Right lobe of liver (tissue), 6 donors: ENCODE measurements around the gene SUCLG2. TPM values are rescaled to one million over a fixed set of nuclear protein-coding genes. Genes with fewer than 3 reads are reported as not detected.
A peak's percentile ranks its signal among the peaks of the same experiment; 100 is the strongest.

Experiments
- ATAC-seq, 4 donors: fragments of 200-7000 bp; cut with Tn5 transposase; one replicate each; pipeline ENCODE4 v1.9.1; 2020; ENCODE audit warnings: mild to moderate bottlenecking in 4 of 4, moderate library complexity in 4 of 4
- DNase-seq, 3 donors: peaks; one replicate each; pipeline ENCODE4 v3.0.0-alpha.2; 2020
- H3K27ac ChIP-seq, 3 donors: fragments of 200-600 bp; one replicate each; pipeline ENCODE4 v1.8.0; 2022
- H3K27me3 ChIP-seq, 2 donors: fragments of 200-600 bp; one replicate each; pipeline ENCODE4 v1.8.0; 2022
- H3K36me3 ChIP-seq, 4 donors: fragments of 200-600 bp; sonication (generic) in 1 of 4; one replicate each; pipeline versions ENCODE4 v1.5.1 to v1.8.0; 2017 to 2022; ENCODE audit warnings: control low read depth in 1 of 4
- H3K4me1 ChIP-seq, 4 donors: fragments of 200-600 bp; sonication (generic) in 1 of 4; one replicate each; pipeline versions ENCODE4 v1.5.1 to v1.8.0; 2017 to 2022; ENCODE audit warnings: control low read depth in 1 of 4
- H3K4me3 ChIP-seq, 3 donors: fragments of 200-600 bp; one replicate each; pipeline ENCODE4 v1.8.0; 2022
- H3K9me3 ChIP-seq, 4 donors: fragments of 200-600 bp; sonication (generic) in 1 of 4; one replicate each; pipeline versions ENCODE4 v1.5.1 to v1.8.0; 2017 to 2022; ENCODE audit warnings: control low read depth in 1 of 4
- CTCF ChIP-seq, 4 donors: fragments of 200-600 bp in 3 of 4; fragments of 450-650 bp in 1 of 4; IDR thresholded peaks; one replicate each; pipeline versions ENCODE4 v1.5.1 to v1.8.0; 2016 to 2022; ENCODE audit warnings: antibody characterized with exemption in 4 of 4, mild to moderate bottlenecking in 2 of 4
- POLR2A ChIP-seq: fragments of 450-650 bp; IDR thresholded peaks from one replicate; pipeline ENCODE4 v1.6.1; 2017; ENCODE audit warnings: antibody characterized with exemption, mild to moderate bottlenecking
- WGBS: methylation state at CpG from one replicate; pipeline ENCODE4 v1.1.6; 2018; ENCODE audit warnings: low coverage, low lambda C conversion rate; ENCODE audit not compliant: insufficient coverage; ENCODE audit errors: missing lambda C conversion rate; 5-methylcytosine and 5-hydroxymethylcytosine counted together
- intact Hi-C, 2 donors: fragments of 100-400 bp; cut with DNase I; formaldehyde crosslinking; loops; one replicate each; pipeline versions ENCODE4 v1.11.2 to v1.14.1; 2022
- total RNA-seq, 6 experiments: library from RNA; depleted of rRNA in 2 of 6; stranded (reverse); fragments of >200 nt in 2 of 6; fragmentation: NEBNext Ultra II Directional in 3 of 6; extraction: Animal tissue kit (Norgen Biotek cat#: 25700) in 3 of 6; gene quantifications; one replicate each; pipeline versions ENCODE4 v1.1.0 to v1.2.4, GENCODE V29; 2016 to 2023
- donor health status: DM: no; HTN: yes; CAD: no.
- donor health status: DM: no; HTN: no; CAD: no.
- donor health status: DM: no; HTN: no; CAD: no.
- donor health status: DM: no; HTN: yes; CAD: no.
- donor health status: DM: no; HTN: yes; CAD: no.

Gene SUCLG2
- total RNA-seq, 6 experiments from 2014 or later = 138 to 167 (median 158) TPM

- WGBS = 92% methylated on average over 1 of the region's 1 CpG
- ATAC-seq = no peak
- TF ChIP-seq POLR2A = no peak
- TF ChIP-seq CTCF (IDR thresholded peaks at IDR 0.05) = no peak
These were observed 124.5 kb downstream of the SUCLG2 start for GRCh38 chr3:67529915-67530314.

DNA sequence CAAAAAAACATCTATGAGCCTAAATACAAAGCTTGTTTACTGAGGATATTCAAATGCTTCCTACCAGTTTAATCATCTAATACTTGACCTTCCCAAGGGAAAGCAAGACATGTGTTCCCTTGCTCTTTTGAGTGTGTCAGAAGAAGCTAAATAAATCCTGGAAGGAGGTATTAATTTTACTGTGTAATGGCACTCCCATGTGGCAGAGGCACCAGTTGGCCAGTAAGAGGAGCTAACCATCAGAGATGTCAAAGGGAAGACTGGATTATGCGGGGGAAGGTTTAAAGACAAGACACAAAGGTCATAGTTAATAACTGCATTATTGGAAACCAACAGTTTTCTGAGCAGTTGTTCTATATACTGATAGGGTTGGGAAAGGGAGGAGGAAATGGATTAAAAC, 125.1 kb downstream of the SUCLG2 start:
- WGBS = 43% methylated on average over 1 of the region's 1 CpG
- Histone ChIP-seq H3K4me1 (peaks cover 0 to 28% (median 6%) of the 10 kb centered on the region in 4 donors), H3K36me3 (no peaks in the 10 kb centered on the region), H3K9me3 (no peaks in the 10 kb centered on the region), H3K27me3 (no peaks in the 10 kb centered on the region), H3K4me3 (no peak overlapping the region), H3K27ac (no peak overlapping the region)
- DNase-seq (no peak), ATAC-seq (peak in 3 of 4 donors; percentile 26 to 75 (median 38))
- TF ChIP-seq CTCF (IDR thresholded peaks at IDR 0.05) (peak in 3 of 4 donors; percentile 9 to 34 (median 18)), POLR2A (no peak)
- intact Hi-C loops = no loop called here

More at GRCh38 chr3:67529915-67530314, 124.5 kb downstream of the SUCLG2 start:
- Histone ChIP-seq H3K27ac (no peak overlapping the region), H3K27me3 (no peaks in the 10 kb centered on the region), H3K4me3 (no peak overlapping the region), H3K4me1 (peaks cover 0 to 28% (median 6%) of the 10 kb centered on the region in 4 donors), H3K36me3 (no peaks in the 10 kb centered on the region), H3K9me3 (no peaks in the 10 kb centered on the region)
- intact Hi-C loops = no loop called here
- no peak for DNase-seq

DNA sequence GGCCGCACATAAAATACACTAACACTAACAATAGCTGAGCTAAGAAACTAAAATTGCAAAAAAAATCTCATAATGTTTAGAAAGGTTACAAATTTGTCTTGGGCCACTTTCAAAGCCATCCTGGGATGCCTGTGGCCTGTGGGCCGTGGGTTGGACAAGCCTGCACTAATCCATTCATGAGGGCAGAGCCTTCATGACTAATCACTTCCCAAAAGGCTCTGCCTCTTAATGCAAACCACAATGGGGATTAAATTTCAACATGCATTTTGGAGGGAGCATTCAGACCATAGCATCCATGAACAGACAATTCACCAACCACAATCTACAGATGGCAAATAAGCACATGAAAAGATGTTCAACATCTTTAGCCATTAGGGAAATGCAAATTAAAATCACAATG, 128.2 kb downstream of the SUCLG2 start:
- WGBS = 93% methylated on average over 2 of the region's 2 CpGs
- H3K27ac ChIP-seq = no peak overlapping the region
- no peaks in the 10 kb centered on the region for H3K9me3 ChIP-seq
- H3K36me3 ChIP-seq = no peaks in the 10 kb centered on the region
- H3K4me3 ChIP-seq = no peak overlapping the region
- peaks cover 0 to 14% (median 0%) of the 10 kb centered on the region in 4 donors for H3K4me1 ChIP-seq
- TF ChIP-seq POLR2A (no peak), CTCF (IDR thresholded peaks at IDR 0.05) (no peak)
- no peak for DNase-seq
- intact Hi-C loops = no loop called here
- ATAC-seq = no peak
- no peaks in the 10 kb centered on the region for H3K27me3 ChIP-seq

DNA sequence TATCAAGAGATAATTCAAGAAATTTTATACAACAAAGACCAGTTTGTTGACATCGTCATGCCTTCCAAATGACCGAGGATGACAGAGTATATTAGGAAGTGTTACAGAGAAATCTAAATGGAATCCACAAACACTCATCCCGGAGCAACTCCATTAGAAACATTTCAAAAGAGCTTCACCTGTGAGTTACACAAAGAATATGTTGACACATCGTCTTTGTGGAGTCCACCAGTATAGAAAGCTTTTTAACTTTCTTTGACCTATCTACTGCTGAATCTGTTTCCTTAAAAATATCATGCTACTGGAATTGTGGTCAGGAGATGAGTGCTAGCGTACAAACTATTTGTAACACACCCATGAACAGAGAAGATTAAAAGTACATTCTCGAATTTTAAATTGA, 130.4 kb downstream of the SUCLG2 start:
- 84% methylated on average over 6 of the region's 6 CpGs for WGBS
- no peak for ATAC-seq
- intact Hi-C loops = no loop called here
- no peaks in the 10 kb centered on the region for H3K27me3 ChIP-seq
- no peak overlapping the region for H3K4me3 ChIP-seq
- no peaks in the 10 kb centered on the region for H3K4me1 ChIP-seq
- H3K27ac ChIP-seq = no peak overlapping the region
- no peaks in the 10 kb centered on the region for H3K9me3 ChIP-seq
- DNase-seq = no peak
- TF ChIP-seq POLR2A (no peak), CTCF (IDR thresholded peaks at IDR 0.05) (no peak)
- peaks cover 0 to 2% (median 0%) of the 10 kb centered on the region in 4 donors for H3K36me3 ChIP-seq

DNA sequence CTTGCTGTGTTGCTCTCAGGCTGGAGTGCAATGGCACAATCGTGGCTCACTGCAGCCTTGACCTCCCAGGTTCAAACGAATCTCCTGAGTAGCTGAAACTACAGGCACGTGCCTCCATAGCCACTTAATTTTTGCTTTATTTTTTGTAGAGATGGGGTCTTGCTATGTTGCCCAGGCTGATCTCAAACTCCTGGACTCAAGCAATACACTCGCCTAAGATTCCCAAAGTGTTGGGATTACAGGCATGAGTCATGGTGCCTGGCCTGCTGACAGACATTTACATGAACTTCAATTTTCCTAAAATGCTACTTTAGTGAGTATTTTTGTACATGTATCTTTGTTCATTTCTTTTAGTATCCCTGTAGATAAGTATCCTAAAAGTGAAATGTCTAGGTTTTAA, 132.3 kb downstream of the SUCLG2 start:
- H3K9me3 ChIP-seq = no peaks in the 10 kb centered on the region
- 84% methylated on average over 4 of the region's 4 CpGs for WGBS
- ATAC-seq = no peak
- no peak overlapping the region for H3K27ac ChIP-seq
- H3K4me3 ChIP-seq = no peak overlapping the region
- no peak for DNase-seq
- intact Hi-C loops = no loop called here
- H3K36me3 ChIP-seq = peaks cover 0 to 6% (median under 1%) of the 10 kb centered on the region in 4 donors
- H3K27me3 ChIP-seq = no peaks in the 10 kb centered on the region
- TF ChIP-seq POLR2A (no peak), CTCF (IDR thresholded peaks at IDR 0.05) (no peak)
- H3K4me1 ChIP-seq = peaks cover 0 to 8% (median 2%) of the 10 kb centered on the region in 4 donors
